Fibroblast of skin of left biceps (primary cell): Measurements from ENCODE around the gene MUC5AC.
"Not testable (repeated sequence)": the region's sequence is repeated elsewhere in the genome, so short reads cannot be mapped to it uniquely, and the experiment has no call there.

Experiments used
- DNase-seq, 2 experiments: peaks; one replicate each; pipeline ENCODE4 v3.0.0-alpha.2; 2013; ENCODE audit warnings: low read depth in 2 of 2

The MUC5AC gene

GRCh38 chr11:1175461-1176223 is 17.9 kb downstream of the MUC5AC start:
- DNase-seq = no peak

- DNase-seq = no peak
Observed at GRCh38 chr11:1176224-1177019, 18.7 kb downstream of the MUC5AC start.

GRCh38 chr11:1177020-1177770 is 19.4 kb downstream of the MUC5AC start:
- DNase-seq = no peak

- no peak for DNase-seq
Observed at GRCh38 chr11:1177771-1178090, 20.0 kb downstream of the MUC5AC start.

- DNase-seq = no peak
Observed at GRCh38 chr11:1178201-1178885, 20.6 kb downstream of the MUC5AC start.

- no peak for DNase-seq
Observed at GRCh38 chr11:1178906-1179305, 21.2 kb downstream of the MUC5AC start.

- DNase-seq = no peak
Observed at GRCh38 chr11:1179641-1180040, 21.9 kb downstream of the MUC5AC start.

- DNase-seq = no peak
Observed at GRCh38 chr11:1180171-1180570, 22.4 kb downstream of the MUC5AC start.

- no peak for DNase-seq
Observed at GRCh38 chr11:1180947-1181391, 23.2 kb downstream of the MUC5AC start.

- DNase-seq = no peak
Observed at GRCh38 chr11:1181420-1181819, 23.7 kb downstream of the MUC5AC start.

GRCh38 chr11:1181853-1182535 is 24.2 kb downstream of the MUC5AC start:
- DNase-seq = no peak

- DNase-seq = not testable (repeated sequence)
Observed at GRCh38 chr11:1184139-1184538, 26.4 kb downstream of the MUC5AC start.

GRCh38 chr11:1188451-1189130 is 30.8 kb downstream of the MUC5AC start:
- DNase-seq = not testable (repeated sequence)

GRCh38 chr11:1189816-1190215 is 32.1 kb downstream of the MUC5AC start:
- not testable (repeated sequence) for DNase-seq

GRCh38 chr11:1191786-1192470 is 34.2 kb downstream of the MUC5AC start:
- DNase-seq = not testable (repeated sequence)

- DNase-seq = no peak
Observed at GRCh38 chr11:1192741-1193325, 35.1 kb downstream of the MUC5AC start.

- DNase-seq = no peak
Observed at GRCh38 chr11:1193326-1194230, 35.8 kb downstream of the MUC5AC start.

GRCh38 chr11:1194231-1194976 is 36.7 kb downstream of the MUC5AC start:
- DNase-seq = no peak
